ENCODE data around the gene OST4. TPM values are rescaled to one million over a fixed set of nuclear protein-coding genes. Genes with fewer than 3 reads are reported as not detected.
"Not testable (repeated sequence)": the region's sequence is repeated elsewhere in the genome, so short reads cannot be mapped to it uniquely, and the experiment has no call there.

OST4 gene
- total RNA-seq, 1 experiment from 2014 or later, result 784 TPM

DNA sequence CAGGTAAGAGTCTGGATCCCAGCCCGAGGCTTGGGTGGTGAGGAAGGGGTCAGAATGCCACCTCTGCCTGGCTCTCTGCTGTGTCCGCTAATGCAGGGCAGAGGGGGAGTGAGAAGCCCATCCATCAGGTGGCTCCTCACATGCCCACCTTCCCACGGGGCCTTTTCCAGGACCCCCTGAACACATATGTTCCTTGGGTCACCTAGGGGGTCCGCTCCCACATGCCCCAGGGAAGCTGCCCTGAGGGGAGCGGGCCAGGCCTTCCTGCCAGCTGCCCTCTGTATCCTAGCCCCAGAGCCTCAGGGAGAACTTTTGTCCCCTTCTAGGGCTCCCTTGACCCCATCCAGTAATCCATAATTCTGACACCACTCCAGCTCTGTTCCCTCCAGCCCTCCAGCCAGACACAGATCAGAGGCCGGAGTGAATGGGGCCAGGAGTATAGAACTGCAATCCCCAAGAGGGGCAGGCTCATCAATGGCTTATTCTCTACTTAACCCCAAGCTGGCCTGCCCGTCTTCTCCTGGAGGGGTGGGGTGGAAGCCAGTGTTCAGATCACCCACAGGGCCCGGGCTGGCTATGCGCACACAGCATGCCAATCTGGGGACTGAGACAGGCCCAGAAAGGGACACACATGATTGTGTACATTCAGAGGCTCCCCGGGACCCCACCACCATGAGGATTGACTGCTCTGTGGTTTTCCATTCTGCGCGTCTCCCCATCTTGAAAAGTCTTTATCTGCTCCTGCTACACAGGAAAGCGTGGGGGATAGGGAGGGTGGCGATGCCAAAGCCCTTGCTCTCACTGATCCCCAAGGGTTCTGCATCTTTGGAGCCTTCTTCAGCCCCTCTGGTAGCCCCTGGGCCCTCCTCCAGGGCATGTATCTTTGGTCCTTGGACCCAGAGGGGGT is 8.0 kb upstream of the OST4 start:
- DNase-seq (ENCODE audit: low read depth), result no peak

DNA sequence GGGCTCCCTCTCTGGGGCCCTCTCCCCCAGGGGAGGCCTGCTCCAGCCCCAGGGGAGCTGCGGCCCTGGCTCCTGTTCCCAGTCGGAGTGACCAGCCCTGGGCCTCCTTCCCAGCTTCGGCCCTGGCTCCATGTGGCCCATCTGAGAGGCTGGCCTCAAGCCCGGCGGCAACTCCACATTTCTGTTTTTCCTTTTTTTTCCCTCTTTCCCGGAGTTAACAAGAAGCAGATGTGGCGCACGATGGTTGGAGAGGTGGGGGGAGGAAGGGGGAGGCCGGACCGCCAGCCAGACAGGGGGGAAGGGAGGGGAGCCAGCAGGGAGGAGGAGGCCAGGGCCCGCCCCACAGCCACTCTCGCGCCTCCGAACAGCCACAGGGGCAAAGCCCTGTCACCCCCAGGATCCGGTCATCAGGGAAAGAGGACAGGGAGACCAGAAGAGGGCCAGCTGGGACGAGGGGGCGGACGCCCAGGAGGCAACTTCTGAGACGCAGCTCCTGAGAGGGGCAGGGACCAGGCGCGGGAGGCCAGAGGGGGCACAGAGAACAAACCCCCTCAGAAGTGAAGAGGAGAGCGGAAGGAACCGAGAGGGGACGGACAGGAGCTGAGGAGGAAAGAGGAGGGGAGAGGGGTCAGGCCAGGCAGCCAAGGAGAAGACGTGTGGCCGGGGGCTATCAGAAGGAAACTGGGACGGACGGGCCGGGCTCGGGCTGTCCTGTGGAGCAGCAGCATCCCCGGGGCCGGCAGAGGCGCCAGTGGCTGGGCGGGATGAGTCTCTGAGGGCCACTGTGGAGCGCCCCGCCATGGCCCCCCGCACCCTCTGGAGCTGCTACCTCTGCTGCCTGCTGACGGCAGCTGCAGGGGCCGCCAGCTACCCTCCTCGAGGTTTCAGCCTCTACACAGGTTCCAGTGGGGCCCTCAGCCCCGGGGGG is 7.1 kb upstream of the OST4 start, which contains the start of gene EMILIN1:
EMILIN1 (plus strand) TSS at position 349 of the 928 bp plus-strand sequence; CDS start at position 800, 451 bp downstream.
- DNase-seq (ENCODE audit: low read depth), result peak; percentile 97

DNA sequence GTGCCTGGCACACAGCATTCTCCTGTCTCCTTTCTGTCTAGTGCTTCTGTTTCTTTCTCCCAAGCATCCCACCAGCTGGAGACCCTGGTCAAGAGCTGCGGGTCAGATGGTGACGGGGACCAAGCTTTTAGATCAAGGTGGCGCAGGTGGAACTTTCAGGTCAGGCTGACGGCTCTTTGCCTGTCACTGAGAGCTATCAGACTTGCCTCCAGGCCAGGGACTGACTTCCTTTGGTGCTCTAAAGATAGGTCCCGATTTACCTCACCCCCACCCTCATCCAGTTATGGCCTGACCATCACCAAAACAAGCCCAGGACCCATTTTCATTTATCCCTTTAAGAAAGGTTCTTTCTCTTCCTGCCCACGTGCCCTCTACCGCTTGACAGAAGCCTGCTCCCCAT is 5.8 kb upstream of the OST4 start:
- no peak for DNase-seq (ENCODE audit: low read depth)

DNA sequence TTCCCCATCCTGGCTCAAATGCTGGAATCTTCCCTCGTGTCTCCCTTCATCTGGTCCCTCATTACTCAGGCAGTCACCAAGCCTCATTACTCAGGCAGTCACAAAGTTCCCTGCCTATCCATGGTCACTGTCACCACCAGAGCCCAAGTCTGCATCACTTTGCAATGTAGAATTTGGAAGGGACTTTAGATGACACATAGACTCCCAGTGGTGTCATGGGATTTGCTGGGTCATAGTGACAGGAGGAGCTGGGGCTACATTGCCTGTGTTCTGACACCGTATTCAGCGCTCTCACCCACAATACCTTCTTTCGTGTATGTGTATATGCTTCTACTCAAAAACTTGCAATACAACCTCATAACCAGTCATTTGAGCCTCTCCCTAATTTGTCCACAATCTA is 4.9 kb upstream of the OST4 start:
- no peak for DNase-seq (ENCODE audit: low read depth)

DNA sequence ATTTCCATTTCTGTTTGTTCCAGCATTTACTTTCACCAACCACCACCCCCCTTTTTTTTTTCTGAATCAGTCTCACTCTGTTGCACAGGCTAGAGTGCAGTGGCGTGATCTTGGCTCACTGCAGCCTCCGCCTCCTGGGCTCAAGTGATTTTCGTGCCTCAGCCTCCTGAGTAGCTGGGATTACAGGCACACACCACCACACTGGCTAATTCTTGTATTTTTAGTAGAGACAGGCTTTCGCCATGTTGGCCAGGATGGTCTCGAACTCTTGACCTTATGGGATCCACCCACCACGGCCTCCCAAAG is 4.1 kb upstream of the OST4 start:
- DNase-seq (ENCODE audit: low read depth), result not testable (repeated sequence)

DNA sequence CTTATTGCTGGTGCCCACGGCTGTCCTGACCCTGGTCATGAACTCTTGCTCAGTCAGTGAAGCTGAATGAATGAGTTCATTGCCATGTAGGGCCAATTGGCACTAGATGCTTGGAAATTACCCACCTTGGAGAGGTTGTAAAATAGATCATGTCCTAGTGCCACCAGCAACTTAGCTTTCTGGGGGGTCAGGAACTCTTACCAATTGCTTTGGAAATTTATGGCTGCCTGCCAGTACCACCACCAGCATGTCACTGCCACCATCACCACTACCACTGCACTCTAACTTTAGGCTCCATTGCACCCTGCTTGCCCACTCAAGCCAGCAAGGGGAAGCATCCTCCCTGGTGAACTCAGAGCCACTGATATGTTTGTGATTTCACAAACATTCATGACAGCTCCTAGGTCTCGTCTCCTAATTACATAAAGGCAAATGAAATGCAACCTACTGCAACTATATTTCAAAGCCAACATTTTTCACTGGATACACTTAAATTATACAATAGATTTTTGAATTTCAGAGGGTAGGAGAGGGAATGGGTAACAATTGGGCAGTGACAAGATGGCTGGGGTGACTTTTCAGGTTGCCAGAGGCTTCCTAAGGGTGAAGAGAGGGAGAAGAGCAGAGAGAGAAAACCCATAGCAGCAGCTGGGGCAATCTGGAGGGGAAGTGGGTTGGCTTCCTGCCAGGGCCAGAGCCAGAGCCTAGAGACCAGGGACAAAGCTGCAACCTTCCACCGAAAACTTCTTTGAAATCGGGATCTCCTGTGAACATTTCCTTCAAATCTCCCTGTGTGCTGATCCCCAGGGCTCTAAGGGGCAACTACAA is 3.5 kb upstream of the OST4 start:
- DNase-seq (ENCODE audit: low read depth), result peak; percentile 56

DNA sequence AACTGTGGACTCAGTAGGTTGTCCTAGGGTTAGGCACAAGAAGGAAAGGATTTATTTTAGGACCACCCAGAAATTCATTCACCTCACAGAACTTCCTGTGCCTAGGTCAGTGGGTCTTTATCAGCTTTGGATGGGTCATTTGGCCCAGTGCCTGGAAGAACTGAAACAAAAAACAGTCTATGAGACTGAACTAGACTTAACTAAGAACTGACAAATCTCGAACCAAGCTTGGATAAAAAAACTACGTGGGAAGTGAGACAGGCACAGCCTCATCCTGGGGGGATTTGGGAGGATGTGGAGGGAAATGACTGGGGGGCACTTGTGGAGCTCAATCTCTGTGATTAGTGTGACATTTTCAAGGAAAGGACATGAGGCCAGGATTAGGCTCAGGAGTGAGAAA is 2.3 kb upstream of the OST4 start:
- DNase-seq (ENCODE audit: low read depth), result no peak

DNA sequence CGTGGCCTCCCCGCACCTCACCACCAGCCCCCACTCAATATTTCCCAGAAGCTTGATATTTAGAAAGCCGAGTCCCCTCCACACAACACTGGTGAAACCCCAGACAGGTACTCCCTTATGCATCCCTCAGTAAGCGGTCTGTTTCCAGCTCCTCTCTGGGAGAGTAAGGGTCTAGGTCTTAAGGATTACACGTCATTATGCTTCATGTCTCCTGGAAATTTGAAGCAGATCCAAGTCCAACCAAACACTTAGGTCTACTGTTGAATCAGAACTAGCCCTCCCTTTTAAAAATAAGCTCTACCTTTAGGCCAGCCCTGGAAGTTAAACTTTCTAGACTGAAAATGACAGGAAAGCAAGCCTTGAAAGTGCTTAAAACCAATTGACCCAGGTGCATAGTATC is 1.5 kb upstream of the OST4 start:
- DNase-seq (ENCODE audit: low read depth), result no peak

DNA sequence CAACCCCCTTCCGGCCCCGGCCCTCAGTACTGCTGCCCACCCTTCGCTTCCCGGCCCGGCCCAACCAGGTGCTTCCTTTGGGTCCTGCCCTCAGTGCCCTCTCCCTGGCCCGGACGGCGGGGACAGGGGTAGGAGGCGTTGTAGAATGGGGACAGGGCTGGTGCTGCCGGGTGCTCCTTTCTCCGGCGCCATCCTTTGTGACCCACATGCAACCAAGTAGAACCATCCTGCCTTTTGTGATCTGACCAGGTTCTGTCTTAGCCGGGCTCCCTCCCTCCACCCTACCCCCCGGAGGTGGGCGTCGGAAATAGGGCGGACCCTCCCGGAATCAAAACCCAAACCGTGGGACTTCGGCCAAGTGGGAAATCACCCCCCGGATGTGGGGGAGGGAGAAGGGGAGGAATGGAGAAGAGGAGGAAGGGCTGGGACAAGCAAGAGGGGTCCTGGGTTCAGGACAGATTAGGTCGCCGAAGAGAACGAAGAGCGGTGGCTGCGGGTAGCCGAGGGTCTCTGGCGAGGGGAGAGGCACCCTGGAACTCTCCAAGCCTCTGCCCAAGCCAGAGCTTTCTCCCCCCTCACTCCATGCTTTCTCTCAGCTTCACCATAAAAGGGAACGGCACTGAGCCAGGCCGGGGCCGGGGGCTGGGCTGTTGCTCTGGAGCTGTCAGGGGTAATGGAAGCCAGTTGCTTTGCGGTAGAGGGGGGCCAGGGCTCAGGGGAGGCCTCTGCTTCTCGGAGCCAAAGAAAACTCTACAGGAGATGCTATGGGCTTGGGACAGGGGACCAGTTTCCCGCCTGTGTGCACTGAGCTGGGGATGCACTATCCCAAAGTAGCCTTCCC is 756 bp upstream of the OST4 start:
- DNase-seq (ENCODE audit: low read depth), result peak; percentile 32

DNA sequence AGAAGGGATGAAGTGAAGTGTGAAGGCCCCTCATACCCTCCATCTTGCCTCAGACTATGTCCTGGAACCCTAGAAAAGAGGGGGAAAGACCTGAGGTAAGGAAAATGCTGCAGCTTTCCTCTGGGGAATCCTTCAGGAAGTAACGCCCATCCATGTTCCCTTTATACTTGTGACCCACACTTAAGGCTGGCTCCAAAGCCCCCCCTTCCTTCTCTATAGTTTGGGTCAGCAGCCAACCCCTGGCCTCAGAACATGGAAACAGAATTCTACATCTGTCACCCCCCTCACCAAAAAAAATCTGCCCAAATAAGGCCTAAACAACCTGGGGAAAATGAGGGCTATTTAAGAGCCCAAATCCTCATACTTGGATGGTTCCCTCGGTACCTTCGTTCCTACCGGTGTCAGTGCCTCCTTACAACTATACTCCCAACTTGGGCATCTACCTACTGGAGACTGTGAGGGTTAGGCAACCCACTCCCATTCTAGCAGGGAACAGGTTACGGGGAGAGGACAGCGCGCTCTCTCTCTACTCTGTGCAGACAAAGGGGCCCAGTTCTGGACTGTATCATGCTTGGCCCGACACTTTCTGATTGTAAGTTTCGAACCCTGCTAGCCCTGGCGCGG is 689 bp downstream of the OST4 start:
- no peak for DNase-seq (ENCODE audit: low read depth)

DNA sequence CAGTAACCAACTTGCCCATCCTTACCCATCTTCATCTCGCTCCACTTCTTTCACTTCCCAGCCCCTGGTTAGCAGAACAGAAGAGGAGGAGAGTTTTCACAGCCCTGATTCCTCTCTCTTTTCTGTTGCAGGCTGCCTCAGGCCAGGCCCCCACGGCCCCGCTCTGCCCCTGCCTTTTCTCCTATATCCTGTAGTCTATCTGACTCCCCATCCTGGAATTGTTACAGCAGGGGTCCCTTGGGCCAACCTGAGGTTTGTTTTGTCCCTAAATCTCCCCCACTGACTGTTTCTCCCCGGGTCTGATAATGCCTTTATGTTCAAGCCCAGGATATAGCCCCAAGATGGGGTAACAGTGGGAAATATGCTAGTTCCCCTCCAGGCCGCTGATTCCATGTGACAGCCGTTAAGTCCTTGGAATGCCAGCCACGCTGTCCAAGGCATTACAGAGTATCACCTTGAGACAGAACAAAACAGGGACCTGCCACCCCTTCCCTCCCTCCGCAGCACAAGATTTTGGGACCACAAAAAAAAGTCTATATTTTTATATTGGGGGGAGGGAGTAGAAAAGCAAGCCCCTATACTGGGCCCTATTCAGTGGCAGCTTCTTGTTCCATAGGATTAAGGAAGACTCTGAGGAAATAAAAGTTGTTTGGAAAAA is 1.4 kb downstream of the OST4 start:
- DNase-seq (ENCODE audit: low read depth), result no peak

DNA sequence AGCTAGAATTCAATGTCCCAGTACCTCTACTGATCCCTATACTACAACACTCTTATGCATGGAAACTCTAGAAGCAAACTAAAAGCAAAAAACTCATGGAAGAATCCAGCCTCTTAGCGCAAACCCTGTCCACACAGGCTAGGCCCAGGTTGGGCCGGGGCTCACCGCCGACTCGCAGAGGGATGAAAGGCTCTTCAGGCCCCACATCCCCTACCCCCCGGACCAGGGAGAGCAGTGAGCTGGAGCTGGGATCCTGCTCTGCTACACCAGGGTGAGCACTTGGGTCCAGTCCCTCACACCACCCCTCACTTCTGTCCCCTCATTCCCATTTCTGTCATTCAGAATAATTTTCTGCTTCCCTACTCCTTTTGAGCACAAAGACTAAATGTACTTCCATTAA is 2.0 kb downstream of the OST4 start:
- no peak for DNase-seq (ENCODE audit: low read depth)

DNA sequence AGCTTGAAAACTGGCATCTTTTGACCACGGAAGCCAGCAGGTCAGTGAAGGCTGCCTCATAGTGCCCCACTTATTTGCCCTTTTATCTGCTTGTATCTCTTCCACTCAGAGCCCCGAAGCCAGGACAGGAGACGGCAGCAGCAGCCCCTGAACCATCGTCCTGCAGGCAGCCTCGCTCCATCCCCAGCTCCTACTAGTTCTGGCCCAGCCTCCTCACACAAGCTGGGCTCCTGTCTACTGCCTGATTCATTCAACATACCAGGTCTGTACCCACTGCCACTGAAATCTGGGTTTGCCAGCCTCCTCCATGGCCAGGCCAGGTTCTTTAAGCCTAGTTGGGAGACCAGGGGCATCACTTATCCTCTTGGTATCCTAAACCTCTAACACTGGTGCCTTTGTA is 4.1 kb downstream of the OST4 start:
- DNase-seq (ENCODE audit: low read depth), result no peak

DNA sequence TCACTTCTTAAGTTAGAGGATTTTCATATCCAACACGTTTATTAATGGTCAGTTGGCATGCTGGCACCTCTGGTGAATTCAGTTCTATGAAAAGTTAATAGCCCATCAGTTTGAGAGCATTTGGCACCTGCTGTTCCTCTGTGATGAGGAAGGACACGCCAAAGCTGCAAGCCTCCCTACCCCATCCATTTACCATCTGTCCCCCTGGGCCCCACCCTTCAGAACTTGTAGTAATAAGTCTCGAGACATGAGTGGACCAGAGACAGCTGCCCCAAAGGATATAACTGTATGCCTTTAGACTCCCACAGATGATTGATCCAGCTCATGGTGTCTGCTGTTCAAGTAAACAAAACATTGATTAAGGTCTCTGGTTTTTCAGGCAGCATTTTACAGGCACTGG is 6.3 kb downstream of the OST4 start:
- DNase-seq (ENCODE audit: low read depth), result no peak

DNA sequence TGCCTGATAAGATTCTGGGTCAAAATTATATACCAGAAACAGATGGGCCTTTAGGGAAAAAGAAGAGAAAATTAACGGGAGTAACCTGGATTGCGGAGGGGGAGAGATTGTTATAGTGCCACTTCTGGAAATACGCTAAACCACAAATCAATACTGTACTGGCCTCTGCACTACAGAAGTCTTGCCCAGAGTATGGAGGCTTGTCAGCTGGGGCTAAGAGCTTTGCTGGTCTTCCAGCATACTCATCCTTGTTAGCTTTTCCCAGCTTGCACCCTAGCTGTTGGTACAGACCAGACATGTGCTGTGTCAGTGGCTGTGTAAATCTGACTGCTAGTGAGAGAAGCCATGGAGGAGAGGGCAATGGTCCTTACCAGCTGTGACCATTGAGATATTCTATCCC is 11.1 kb downstream of the OST4 start:
- no peak for DNase-seq (ENCODE audit: low read depth)

DNA sequence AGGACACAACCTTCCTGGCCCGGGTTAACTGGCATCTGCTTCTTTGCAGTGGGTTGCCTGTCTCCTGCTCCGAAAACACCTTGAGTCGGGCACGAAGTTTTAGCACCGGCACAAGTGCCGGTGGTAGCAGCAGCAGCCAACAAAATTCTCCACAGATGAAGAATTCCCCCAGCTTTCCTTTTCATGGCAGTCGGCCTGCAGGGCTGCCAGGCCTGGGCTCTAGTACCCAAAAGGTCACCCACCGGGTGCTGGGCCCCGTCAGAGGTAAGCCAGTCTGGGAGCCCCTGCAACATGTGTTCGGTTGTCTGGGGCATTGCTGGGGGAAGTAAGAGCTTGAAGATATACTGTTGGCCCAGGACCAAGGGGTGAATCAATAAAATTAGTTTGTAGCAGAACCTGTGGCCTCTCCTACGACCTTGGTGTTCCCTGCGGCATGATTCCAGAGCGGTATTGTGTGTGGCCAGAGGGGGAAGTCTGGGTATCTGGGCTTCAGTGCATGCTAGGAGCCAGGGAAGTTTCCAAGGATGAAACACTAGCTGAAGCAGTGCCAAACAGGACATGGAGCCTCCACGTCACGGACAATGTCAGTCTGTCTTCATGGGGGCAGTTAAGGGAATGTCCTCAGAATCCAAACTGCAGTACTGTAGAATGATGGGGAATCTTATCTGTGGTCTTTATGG is 12.2 kb downstream of the OST4 start:
- no peak for DNase-seq (ENCODE audit: low read depth)

DNA sequence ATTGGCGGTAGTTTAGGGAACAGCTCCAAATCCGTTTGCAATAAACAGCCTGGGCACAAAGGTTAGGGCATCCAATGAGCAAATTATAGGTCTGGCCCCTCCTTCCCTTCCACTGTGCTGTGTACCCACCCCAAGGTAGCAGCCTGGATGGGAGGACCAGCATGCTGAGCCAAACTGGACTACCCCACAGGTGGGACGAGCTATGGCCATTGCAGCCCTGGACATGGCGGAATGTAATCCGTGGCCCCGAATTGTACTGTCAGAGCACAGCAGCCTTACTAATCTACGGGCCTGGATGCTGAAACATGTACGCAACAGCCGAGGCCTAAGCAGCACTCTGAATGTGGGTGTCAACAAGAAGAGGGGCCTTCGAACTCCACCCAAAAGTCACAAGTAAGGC is 13.2 kb downstream of the OST4 start:
- no peak for DNase-seq (ENCODE audit: low read depth)

DNA sequence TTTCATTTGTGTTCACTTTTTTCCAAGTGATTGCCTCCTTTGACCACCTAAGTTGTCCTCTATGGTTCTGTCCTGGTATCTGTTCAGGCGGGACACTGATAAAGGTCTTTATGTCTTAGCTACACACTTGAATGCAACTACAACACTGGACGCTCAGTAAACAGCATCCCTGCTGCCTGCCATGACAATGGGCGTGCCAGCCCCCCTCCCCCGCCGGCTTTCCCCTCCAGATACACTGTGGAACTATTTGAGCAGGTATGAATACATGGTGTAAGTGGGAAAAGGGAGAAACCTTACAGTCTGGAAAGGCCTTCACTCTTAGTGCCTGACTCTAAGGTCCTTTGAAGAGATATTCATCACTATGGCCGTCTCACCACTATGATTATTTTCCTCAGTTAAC is 14.3 kb downstream of the OST4 start:
- no peak for DNase-seq (ENCODE audit: low read depth)

DNA sequence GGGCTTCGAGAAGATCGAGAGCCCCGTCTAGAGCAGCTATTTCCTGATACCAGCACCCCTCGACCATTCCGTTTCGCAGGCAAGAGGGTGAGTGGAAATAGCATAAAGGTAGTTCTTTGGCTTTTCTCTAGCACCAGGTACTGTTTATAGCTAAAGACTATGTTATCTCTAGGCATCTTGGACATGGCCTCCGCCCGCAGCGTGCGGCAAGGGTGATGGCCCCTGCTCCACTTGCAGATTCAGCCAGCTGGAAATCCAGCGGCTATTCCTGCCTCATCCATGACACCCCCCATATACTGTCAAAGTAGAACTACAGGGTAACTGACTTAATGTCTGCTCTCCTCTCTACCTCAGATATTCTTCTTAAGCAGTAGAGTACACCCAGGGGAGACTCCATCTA is 16.7 kb downstream of the OST4 start:
- DNase-seq (ENCODE audit: low read depth), result no peak
